NCI-H524 treated with DMSO at 0.1 percent for 48 hours (cell line): Measurements from ENCODE around the gene SMCHD1.

Experiments
- DNase-seq: peaks from one replicate; lab custom pipeline; 2025; lab: John Stamatoyannopoulos, UW

The SMCHD1 gene

DNA sequence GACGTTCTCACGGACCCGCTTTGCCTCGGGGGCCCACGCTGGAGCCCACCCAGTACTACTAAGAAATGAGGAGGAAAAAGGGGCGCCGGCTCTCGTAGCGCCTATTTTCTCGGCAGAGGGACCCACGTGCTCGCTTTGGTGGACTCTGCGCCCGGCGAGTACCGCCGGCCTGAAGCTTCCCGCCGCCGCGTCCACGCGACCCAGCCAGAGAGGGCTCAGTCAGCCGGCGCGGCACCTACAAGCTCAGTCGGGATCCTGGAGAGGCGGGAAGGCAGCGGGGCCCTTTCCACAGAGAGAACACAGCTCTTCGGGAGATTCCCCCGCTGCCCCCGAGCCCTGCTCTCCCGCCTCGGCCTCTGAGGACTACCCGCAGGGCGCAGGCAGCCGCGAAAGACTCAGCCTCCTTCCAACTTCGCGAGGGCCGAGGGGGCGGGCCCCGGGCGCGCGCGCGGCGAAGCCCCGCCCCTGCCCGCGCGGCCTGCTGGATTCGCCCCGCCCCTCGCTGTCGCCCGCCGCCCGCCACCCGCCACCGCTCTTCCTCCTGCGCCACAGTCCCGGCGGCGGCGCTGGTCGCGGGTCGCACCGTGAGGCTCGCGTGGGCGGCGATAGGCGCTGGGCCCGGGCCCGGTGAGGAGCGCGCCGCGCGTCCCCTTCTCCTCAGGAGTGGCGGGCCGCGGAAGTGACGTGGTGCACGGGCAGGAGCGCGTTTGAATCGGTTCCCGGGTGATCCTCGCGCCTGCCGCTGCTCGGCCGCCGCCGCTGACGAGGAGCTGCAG is at the start of gene SMCHD1:
SMCHD1 (plus strand) TSS at position 549 of the 776 bp plus-strand sequence. CDS start 350 bp downstream, outside the sequence.
- peak; percentile 30 for DNase-seq

DNA sequence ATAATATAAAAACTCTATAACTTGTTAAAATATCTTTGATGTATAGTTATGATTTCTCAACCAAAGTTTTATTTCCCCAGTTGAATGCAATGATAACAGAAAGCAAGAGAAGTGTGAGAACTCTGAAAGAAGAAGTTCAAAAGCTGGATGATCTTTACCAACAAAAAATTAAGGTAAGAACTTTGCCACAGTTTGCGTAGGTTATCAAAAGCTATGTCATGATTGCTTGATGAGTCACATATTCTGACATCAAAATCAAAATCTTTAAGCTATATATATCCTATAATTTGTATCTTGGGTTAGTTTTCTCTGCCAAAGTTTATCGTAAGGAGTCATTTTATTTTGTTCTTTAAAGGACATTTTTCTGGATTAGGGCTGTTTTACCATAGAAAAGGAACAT is 49.2 kb upstream of the SMCHD1 start:
- no peak for DNase-seq

DNA sequence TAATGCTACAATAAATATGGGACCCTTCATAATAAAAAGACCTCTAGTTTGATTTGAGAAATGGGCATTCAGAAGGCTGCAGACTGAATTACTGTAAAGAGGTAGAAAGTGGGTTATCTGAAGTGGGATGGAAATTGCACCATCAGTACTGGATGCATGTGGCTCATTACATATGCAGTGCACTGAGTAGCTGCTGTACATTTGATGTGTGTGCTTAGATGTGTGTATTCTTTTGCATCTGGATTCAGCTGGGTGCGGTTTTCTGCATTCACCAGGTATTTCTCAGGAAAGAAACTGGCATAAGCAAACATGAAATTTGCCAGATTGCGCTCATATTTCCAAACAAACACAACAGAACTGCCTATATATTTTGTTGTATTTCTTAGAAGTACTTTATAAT is 45.9 kb upstream of the SMCHD1 start:
- no peak for DNase-seq

DNA sequence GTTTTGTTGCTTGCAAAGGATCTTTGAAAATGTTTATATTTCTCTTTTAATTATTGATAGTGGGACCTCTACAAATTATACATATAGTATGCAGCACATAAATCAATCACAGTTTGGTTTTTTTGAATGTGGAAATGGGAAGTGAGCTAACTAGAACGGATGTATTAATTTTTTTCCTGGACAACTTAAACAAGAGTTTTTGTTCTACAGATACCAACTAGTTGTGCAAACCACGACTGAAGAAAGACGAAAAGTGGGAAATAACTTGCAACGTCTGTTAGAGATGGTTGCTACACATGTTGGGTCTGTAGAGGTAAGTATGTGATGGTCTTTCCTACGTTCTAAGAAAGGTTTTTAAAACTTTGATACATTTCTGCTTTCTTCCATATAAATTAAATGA is 45.0 kb upstream of the SMCHD1 start:
- no peak for DNase-seq

DNA sequence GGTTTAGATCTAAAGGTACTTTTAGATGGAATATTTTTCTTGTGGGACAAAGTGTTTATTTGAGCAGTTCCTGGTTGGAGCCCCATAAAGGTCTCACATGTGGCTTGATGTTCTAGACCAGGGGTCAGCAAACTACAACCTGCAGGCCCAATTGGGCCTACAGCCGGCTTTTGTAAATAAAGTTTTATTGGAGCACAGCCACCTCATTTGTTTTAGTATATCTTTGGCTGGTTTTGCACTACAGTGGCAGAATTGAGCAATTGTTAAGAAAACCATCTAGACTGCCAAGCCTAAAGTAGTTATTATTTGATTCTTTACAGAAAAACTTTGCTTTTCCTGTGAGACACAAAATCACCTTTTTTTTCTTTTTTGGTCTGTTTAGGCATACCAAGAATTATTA is 42.5 kb upstream of the SMCHD1 start:
- DNase-seq = no peak

DNA sequence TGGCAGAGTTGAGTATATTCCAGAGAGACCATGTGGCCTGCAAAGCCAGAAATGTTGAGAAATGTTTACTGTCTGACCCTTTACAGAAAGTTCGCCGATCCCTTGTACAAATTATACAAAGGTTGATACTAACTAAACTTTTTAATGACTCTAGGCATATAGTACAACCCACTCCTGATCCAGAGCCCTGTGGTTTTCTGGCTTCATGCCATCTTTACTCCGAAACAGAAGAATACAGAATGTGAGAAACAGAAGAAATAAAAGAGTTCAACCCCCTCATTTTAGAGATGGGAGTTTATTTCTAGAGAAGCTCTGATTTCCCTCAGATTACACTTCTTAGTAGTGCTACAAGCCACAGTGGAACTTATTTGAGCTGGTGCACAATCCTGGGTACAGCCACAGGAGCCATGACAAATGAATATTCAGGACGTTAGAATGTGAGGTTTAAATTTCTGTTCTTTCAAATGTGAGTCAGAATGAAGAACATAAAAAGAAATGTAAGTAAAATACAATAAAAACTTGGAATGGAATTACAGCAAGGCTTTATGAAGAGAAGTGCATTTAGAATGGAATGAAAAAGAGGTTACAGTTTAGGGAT is 38.0 kb upstream of the SMCHD1 start:
- no peak for DNase-seq

DNA sequence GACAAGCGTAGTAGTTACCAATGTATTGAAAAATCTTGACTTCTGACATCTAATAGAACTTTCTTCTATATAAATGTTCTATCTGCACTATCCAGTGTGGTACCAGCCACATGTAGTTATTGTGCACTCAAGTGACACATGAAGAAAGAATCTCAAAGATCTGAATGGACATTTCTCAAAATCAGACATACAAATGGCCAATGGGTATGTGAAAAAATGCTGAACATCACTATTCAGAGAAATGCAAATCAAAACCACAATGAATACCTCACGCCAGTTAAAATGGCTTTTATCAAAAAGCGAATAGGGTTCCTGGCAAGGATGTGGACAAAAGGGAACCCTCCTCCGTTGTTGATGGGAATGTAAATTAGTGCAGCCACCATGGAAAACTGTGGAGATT is 37.5 kb upstream of the SMCHD1 start:
- no peak for DNase-seq

DNA sequence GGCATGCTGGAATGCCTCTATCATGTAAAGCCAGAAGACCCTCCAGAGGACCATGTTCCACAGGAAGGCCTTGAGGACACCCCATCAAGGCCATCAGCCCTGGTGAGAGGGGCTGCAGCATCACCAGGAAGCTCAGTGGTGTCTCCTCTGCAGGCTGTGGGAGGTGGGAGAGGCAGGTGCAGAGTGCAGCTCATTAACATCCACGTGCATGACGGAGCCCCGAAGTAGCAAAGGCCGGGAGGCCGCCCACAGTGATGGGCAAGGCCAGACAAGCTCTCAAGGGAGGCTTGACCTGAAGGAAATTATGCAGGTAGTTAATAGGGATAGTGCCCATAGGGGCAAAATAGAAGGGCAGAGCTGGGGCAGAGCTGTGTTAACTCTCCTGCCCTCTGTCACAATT is 30.3 kb upstream of the SMCHD1 start:
- DNase-seq = no peak

DNA sequence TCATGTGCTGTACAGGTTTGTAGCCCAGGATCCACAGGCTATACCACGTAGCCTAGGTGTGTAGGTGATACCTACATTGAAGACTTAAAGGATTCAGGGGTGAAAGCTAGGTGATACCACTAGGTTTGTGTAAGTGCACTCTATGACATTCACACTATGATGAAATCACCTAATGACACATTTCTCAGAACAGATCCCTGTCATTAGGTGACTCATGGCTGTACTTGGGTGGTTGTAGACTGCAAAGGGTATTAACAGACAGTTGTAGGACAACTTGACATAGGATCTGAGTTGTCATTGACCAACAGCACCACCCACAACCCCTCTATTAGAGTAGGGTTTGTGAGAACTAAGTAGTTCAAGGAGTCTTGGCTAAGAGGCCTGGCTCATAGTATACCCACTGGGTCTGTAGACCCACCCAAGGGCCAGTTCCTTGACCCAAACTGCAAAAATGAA is 27.7 kb upstream of the SMCHD1 start:
- DNase-seq = no peak

DNA sequence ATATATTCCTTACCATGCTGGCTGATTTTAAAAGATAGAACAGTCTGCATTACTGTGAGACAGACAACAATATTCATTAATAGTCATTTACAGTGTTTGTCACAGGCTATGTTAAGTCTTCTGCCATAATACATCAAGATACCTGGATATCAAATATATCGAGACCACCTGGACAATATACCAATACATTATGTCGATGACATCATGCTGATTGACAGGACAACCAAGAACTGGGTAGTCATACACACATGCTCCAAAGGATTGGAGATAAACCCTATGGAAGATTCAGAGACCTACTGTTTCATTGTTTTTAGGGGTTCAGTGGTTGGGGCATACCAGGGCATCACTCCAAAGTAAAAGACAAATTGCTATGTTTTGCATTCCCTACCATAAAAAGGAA is 26.5 kb upstream of the SMCHD1 start:
- no peak for DNase-seq

DNA sequence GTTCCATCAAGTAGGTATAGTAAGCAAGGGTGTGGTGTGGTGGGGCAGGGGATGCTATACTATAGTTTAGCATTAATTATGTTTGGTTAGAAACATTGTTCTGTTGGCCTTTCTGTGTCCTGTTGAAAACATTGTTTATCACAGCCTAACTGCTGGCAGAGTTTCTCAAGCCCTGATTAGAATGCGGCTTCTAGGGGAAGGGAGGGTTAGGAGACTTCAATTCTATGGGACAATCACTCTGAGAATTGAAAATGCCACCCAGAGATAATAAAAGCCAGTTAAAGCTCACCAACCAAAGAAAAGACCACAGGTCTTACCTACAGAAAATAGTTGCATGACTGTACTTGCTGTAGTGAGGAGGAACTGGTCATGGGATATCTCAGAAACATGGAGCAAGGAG is 19.9 kb upstream of the SMCHD1 start:
- DNase-seq = no peak

DNA sequence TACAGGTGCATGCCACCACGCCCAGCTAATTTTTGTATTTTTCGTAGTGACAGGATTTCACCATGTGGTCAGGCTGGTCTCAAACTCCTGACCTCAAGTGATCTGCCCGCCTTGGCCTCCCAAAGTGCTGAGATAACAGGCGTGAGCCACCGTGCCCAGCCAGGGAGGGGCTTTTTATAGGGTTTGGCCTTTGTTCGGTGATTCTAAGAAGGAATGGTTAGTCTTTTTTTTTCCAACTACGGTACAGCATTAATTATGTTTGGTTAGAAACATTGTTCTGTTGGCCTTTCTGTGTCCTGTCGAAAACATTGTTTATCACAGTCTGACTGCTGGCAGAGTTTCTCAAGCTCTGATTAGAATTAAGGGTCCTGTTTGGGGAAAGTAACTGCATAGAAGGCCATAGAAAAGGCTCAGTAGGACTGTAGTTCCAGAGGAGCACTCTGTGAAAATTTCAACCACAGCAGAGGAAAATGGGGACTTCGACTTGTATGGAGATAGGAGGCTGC is 19.3 kb upstream of the SMCHD1 start:
- DNase-seq = no peak

DNA sequence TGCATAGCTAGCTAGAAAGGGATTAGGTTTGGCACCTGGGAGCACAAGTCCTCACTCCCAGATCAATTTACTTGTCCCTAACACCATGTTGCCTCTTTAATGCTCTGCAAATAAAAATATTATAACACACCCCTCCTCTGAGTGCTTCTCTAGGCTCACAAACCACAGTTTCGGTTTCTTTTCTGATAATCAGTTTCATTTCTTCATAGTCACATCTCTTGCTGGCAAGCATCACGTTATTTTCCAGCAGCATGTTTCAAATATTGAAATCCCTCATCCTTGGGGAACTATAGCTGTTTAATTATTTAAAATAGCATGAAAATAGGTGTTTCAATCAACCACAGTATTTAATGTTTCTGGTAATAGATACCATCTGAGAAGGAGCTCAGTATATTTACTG is 13.9 kb upstream of the SMCHD1 start:
- no peak for DNase-seq

DNA sequence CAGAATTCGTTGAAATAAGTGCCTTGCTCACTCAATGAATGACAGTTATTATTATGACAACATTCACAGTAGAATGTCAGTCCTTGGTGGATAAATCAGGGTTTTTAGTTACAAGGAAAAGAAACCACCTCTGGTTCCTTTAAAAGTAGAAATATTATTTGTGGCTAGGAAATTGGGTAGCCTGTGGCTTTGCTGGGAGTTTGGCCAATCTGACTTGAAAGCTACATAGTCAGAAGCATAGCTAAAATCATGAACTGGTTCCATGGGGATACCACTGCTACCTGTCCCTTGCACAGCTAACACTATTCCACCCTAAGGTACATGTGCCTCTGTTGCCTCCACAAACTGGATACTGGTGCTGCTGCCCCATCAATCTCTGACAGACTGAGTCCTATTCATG is 12.8 kb upstream of the SMCHD1 start:
- DNase-seq = no peak

DNA sequence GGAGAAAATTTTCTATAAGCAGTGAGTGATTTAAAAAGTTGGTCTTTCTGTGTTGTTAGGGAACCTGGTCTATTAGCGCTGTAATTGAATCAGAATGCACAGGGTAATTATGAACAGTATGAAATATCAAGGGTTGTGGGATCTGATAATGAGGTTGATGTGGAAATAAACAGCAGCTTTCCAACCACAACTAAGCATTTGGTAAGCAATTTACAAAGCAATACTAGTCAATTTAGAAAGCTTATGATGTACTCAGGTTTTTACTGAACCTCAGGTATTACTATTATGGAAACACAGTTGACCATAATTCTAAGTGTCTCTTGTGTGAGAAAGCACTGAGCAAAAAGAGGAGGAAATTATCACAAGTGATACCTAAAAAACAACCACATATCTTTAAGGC is 11.0 kb upstream of the SMCHD1 start:
- no peak for DNase-seq

DNA sequence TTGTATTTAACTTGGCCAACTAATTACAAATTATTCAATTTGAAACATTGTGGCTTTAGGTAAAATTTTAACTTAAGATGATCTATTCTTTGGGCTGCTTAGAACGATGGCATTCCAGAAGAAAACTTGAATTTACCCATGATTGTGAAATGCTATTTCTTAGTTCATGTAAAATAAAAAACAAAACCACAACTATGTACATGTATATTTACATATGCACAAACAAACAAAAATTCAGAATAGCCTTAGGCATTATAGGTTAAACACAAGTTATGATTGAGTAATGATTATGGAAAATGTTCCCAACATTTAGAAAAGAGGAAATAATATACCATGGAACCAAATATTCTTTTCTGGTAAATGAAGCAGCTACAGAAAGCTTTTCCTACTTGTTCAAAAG is 3.5 kb upstream of the SMCHD1 start:
- no peak for DNase-seq

DNA sequence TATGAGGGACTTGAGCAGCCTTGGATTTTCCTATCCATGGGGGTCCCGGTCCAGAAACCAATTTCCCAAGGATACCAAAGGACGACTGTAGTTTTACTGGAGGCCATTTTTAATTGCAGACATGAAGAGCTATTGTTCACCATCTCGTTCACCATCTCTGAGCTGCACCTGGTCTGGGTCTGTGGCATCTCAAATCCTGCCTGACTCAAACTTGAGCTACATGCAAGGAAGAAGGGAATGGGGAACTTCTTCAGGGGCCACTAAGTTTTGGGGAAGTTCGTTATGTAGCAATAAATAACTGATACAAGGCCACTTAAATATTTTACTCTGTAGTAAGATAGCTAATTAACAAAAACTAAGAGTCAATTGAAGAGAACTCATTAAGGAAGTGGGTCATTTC is 2.1 kb upstream of the SMCHD1 start:
- DNase-seq = no peak

DNA sequence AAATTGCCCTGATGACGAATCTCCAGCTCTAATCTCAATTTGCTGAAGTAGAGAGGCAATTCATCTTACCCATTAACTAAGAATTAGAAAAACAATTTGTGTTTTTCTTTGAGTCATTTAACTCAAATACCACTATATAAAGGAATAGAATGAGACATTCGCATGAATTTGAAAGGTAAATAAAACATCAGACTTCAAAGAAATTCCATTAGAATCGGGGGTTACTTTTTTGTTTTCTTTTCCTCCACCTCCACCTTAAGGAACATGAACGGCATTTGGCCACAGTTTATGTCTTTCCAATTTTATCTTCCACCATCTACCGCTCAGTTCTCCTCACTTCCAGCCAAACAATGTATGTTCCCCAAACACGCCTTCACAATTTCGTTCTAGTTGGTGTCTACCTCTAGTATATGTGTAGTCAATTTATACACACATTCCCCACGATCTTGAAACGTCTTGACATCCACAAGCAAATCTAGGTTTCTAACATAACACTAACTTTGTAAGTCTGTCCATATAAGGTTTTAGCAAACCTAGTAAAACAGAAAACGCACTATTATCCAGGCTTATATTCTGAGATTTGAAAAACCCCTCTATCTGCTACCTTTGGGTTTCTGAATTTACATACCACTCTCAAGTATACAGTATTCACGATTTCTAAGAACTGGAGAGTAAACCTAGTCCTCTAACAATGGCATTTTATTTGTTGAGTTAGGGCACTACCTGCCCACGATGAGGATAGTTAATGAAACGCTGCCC is 1.2 kb upstream of the SMCHD1 start:
- no peak for DNase-seq

DNA sequence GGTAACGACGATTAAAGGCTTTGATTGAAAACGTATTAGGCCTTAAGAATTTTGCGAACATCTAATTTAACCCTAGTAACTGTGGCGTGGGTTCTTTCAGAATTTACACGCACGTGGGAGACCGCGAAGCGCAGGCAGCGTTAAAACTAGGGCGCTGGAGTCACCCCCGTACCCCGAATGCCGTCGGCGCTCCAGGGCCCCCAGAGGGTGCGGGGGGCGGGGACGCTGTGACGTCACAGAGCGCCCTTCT is 673 bp upstream of the SMCHD1 start:
- no peak for DNase-seq

DNA sequence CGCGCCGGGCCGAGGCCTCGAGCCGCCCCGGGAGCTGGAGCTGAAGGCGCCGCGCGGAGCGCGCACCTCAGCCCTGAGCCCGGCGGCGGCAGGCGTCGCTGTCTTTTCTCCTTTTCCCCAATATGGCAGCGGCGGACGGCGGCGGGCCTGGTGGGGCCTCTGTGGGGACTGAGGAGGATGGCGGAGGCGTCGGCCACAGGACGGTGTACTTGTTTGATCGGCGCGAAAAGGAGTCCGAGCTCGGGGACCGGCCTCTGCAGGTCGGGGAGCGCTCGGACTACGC is 369 bp downstream of the SMCHD1 start:
- DNase-seq = no peak

DNA sequence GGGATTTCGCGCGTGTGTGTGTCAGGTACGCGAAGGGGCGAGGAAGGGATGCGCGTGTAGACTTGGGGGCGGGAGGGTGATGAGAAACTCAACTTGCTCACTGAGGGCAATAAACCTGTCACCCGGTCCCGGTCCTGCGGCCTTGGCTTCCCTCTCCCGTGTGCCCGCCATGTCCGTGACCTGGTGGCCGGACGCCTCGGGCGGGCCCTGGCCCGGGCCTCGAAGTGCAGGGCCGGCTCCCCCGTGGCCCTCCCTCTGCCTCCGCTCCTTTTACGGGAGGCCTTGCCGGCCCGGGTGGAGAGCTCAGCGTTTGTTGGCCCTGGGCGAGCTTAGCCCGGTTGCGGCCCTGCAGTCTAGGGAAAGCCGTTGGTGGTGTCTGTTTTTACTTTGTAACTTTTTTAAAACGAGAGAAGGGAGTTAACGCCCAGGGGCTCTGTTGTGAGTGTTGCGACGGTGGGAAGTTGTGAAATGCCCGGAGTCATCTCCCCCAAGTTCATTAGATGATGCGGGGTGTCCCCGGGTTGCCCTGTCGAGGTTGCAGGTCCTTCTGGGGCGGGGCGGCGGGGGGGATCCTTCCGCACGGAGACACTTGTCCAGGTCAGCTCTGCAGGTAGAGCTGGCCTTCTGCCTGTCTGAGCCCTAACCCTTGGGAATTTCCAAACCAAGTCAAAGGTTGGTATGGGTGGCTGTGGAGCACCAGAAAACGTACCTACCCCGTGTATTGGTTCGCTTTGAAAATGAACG is 883 bp downstream of the SMCHD1 start:
- no peak for DNase-seq

DNA sequence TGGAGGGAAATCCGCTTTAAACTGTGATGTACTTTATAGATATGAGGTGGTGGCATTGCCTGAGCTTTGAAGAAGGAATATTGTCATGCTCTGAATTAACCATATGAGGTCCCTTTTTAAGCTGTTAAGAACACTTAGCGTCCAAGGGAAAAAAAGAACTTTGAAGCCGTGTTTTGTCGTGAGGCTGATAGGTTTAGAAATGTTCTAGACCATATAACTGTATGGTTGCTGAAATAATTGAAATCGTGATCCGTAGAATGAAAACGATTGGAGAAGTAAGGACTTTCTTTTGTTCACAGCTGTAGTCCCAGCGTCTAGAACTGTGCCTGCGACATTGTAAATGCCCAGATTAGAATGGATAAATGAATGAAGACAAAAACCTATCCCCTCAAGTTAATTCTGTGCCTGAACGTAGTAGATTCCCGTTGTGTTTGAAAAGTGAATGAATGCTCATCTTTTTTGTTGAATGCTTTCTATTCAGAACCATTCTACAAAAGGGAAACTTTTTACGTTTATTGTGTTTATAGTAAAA is 1.5 kb downstream of the SMCHD1 start:
- DNase-seq = no peak
